GM12801 (cell line): ENCODE results near the gene SLC9A5.

Experiments used
- TF ChIP-seq, protein P1 (sequence below): IDR thresholded peaks from one replicate; pipeline ENCODE4 v1.5.1; 2011; ENCODE audit warnings: control low read depth; ENCODE audit not compliant: insufficient read length; ENCODE audit errors: extremely low read depth

The SLC9A5 gene

GRCh38 chr16:67278773-67279295 is 30.1 kb downstream of the SLC9A5 start:
- TF ChIP-seq, protein P1, sequence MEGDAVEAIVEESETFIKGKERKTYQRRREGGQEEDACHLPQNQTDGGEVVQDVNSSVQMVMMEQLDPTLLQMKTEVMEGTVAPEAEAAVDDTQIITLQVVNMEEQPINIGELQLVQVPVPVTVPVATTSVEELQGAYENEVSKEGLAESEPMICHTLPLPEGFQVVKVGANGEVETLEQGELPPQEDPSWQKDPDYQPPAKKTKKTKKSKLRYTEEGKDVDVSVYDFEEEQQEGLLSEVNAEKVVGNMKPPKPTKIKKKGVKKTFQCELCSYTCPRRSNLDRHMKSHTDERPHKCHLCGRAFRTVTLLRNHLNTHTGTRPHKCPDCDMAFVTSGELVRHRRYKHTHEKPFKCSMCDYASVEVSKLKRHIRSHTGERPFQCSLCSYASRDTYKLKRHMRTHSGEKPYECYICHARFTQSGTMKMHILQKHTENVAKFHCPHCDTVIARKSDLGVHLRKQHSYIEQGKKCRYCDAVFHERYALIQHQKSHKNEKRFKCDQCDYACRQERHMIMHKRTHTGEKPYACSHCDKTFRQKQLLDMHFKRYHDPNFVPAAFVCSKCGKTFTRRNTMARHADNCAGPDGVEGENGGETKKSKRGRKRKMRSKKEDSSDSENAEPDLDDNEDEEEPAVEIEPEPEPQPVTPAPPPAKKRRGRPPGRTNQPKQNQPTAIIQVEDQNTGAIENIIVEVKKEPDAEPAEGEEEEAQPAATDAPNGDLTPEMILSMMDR, result no peak

- TF ChIP-seq, protein P1, result no peak
Measured at GRCh38 chr16:67279296-67280089, 30.7 kb downstream of the SLC9A5 start, which contains the start of gene PLEKHG4. PLEKHG4 (plus strand) TSS chr16:67279532; CDS start chr16:67280045, 513 bp downstream.

- TF ChIP-seq, protein P1, result no peak
Measured at GRCh38 chr16:67280090-67281015, 31.6 kb downstream of the SLC9A5 start.

GRCh38 chr16:67281536-67282446 is 33.0 kb downstream of the SLC9A5 start:
- TF ChIP-seq, protein P1, result no peak

GRCh38 chr16:67282447-67282805 is 33.6 kb downstream of the SLC9A5 start:
- TF ChIP-seq, protein P1, result no peak

DNA sequence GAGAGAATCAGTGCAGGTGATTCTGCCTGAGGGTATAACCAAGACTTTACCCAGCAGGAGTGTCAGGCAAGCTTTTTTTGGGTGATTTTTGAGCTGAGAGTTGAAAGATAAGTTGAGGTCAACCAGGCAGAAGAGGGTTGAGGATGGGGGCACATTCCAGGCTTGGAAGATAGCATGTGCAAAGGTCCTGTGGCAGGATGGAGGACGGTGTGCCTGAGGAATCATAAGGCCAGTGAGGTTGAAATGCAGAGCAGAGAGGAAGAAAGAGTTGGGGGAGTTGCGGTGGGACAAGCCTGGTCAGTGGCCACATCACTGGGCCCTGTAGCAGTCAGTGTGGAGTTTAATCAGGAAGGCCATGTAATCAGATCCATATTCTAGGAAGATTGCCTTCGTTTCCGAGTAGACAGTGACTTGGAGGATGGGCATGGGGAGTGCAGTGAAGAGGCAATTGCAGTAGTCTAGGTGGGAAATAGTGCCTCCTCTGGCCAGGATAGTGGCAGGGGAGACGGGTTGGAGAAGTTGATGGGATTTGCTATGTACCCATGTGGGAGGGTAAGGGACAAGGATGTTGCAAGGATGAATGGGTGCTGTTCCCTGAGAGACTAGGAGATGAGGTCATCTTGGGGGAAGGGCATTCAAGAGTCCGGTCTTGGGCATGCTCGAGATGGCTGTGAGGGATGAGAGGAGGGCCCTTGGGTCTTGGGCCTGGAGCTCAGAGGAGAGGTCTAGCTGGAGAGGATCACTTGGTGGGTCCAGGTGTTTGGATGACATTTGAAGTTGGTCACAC is 34.5 kb downstream of the SLC9A5 start:
- TF ChIP-seq, protein P1, result no peak
